ENCODE data around the gene SFT2D1. TPM values are rescaled to one million over a fixed set of nuclear protein-coding genes. Genes with fewer than 3 reads are reported as not detected.

The SFT2D1 gene
- total RNA-seq, 1 experiment from 2014 or later, result 65.6 TPM

GRCh38 chr6:166317261-166318212, 24.8 kb downstream of the SFT2D1 start:
- ChIA-PET RAD21 (ENCODE audit: low non-redundant PET in 1 of 2, low total read pairs in 2 of 2, uncharacterized antibody in 2 of 2, unreplicated experiment in 2 of 2) (no interaction called here), CTCF (no interaction called here), POLR2A (no interaction called here)
- H3K36me3 ChIP-seq (ENCODE audit: control insufficient read depth in 1 of 2, insufficient read depth in 2 of 2, low read length in 2 of 2), result peaks cover 0 to 4% of the 10 kb centered on the region in 2 experiments; a peak in 1 of 4 replicates
- H4K20me1 ChIP-seq (ENCODE audit: insufficient read depth), result no peaks in the 10 kb centered on the region
- intact Hi-C loops (cut with micrococcal nuclease), result no loop called here
- H3K4me2 ChIP-seq (ENCODE audit: low read length), result no peak overlapping the region
- peaks cover 0 to 26% of the 10 kb centered on the region in 2 experiments; a peak in 2 of 4 replicates for H3K4me1 ChIP-seq (ENCODE audit: control insufficient read depth in 1 of 2, insufficient read depth in 2 of 2, low read length in 2 of 2)
- no peak for DNase-seq (ENCODE audit: low read depth, low spot score)
- H3K27ac ChIP-seq (ENCODE audit: low read depth, low read length), result no peak overlapping the region
- no peak overlapping the region for H3K4me3 ChIP-seq (replicated peaks in 1 of 2; ENCODE audit: low read depth in 1 of 2, low read length in 2 of 2)
- no peaks in the 10 kb centered on the region for H3K79me2 ChIP-seq (ENCODE audit: insufficient read depth, low read length)
- no peaks in the 10 kb centered on the region for H3K9me3 ChIP-seq (ENCODE audit: control insufficient read depth in 1 of 2, insufficient read depth in 1 of 2, low read depth in 1 of 2, low read length in 2 of 2)
- H2AFZ ChIP-seq (ENCODE audit: low read depth, low read length, poor library complexity, severe bottlenecking), result no peak overlapping the region
- TF ChIP-seq TCF7L2 (IDR thresholded peaks at IDR 0.05; ENCODE audit: borderline replicate concordance, extremely low read depth, insufficient read depth, insufficient read length) (no peak), ZNF274 (IDR thresholded peaks at IDR 0.05; ENCODE audit: low read depth, low read length) (no peak)
- no peak; the same call in 1 of the 2 replicates for ATAC-seq
- no TSS peak for BruUV-seq (replicated peaks)
- no peaks in the 10 kb centered on the region for H3K27me3 ChIP-seq (ENCODE audit: insufficient read depth, low read length)
- no peak overlapping the region for H3K9ac ChIP-seq (ENCODE audit: low read length)
- H3K9me2 ChIP-seq (ENCODE audit: insufficient read depth), result no peaks in the 10 kb centered on the region

GRCh38 chr6:166315436-166315835, 26.9 kb downstream of the SFT2D1 start:
- no peak overlapping the region for H3K4me2 ChIP-seq (ENCODE audit: low read length)
- no peak overlapping the region for H3K4me3 ChIP-seq (replicated peaks in 1 of 2; ENCODE audit: low read depth in 1 of 2, low read length in 2 of 2)
- ChIA-PET POLR2A (no interaction called here), RAD21 (ENCODE audit: low non-redundant PET in 1 of 2, low total read pairs in 2 of 2, uncharacterized antibody in 2 of 2, unreplicated experiment in 2 of 2) (no interaction called here), CTCF (no interaction called here)
- no peaks in the 10 kb centered on the region for H3K27me3 ChIP-seq (ENCODE audit: insufficient read depth, low read length)
- peaks cover 0 to 26% of the 10 kb centered on the region in 2 experiments; a peak in 2 of 4 replicates for H3K4me1 ChIP-seq (ENCODE audit: control insufficient read depth in 1 of 2, insufficient read depth in 2 of 2, low read length in 2 of 2)
- H3K9me2 ChIP-seq (ENCODE audit: insufficient read depth), result no peaks in the 10 kb centered on the region
- intact Hi-C loops (cut with micrococcal nuclease), result no loop called here
- H3K27ac ChIP-seq (ENCODE audit: low read depth, low read length), result no peak overlapping the region
- no peaks in the 10 kb centered on the region for H3K79me2 ChIP-seq (ENCODE audit: insufficient read depth, low read length)
- BruUV-seq (replicated peaks), result no TSS peak
- ATAC-seq, result no peak
- no peak overlapping the region for H2AFZ ChIP-seq (ENCODE audit: low read depth, low read length, poor library complexity, severe bottlenecking)
- H3K9ac ChIP-seq (ENCODE audit: low read length), result no peak overlapping the region
- TF ChIP-seq YY1 (IDR thresholded peaks at IDR 0.05; ENCODE audit: extremely low read depth, insufficient replicate concordance, low read depth, low read length) (no peak), FOSL1 (IDR thresholded peaks at IDR 0.05; ENCODE audit: low read depth) (no peak), EZH2 (IDR thresholded peaks at IDR 0.05) (no peak), TCF7L2 (IDR thresholded peaks at IDR 0.05; ENCODE audit: borderline replicate concordance, extremely low read depth, insufficient read depth, insufficient read length) (no peak), CTCF (IDR thresholded peaks at IDR 0.05 in 2 of 3, conservative IDR thresholded peaks at IDR 0.05 in 1 of 3; ENCODE audit: borderline replicate concordance in 1 of 3, insufficient read depth in 1 of 3, low read depth in 2 of 3, low read length in 2 of 3) (no peak), RAD21 (IDR thresholded peaks at IDR 0.05; ENCODE audit: low read depth) (no peak), SP1 (IDR thresholded peaks at IDR 0.05; ENCODE audit: low read depth) (no peak), REST (IDR thresholded peaks at IDR 0.05; ENCODE audit: low read depth) (no peak), CBX3 (IDR thresholded peaks at IDR 0.05; ENCODE audit: low read depth) (no peak)
- H4K20me1 ChIP-seq (ENCODE audit: insufficient read depth), result no peaks in the 10 kb centered on the region
- H3K9me3 ChIP-seq (ENCODE audit: control insufficient read depth in 1 of 2, insufficient read depth in 1 of 2, low read depth in 1 of 2, low read length in 2 of 2), result no peaks in the 10 kb centered on the region
- H3K36me3 ChIP-seq (ENCODE audit: control insufficient read depth in 1 of 2, insufficient read depth in 2 of 2, low read length in 2 of 2), result no peaks in the 10 kb centered on the region
- no peak for DNase-seq (ENCODE audit: low read depth, low spot score)

Measured in HCT116 (cell line).